ENCODE data around the gene PTGIS. TPM values are rescaled to one million over a fixed set of nuclear protein-coding genes. Genes with fewer than 3 reads are reported as not detected.
A peak's percentile ranks its signal among the peaks of the same experiment; 100 is the strongest.

PTGIS gene
- total and polyA plus RNA-seq, 4 experiments from 2014 or later = not detected

- H3K9me3 ChIP-seq (ENCODE audit: control insufficient read depth in 1 of 2, low read length in 2 of 2) = no peaks in the 10 kb centered on the region
- H3K27ac Mint-ChIP-seq = no peak overlapping the region
- no peaks in the 10 kb centered on the region for H3K36me3 Mint-ChIP-seq
- DNase-seq = no peak
- H3K4me3 Mint-ChIP-seq = no peak overlapping the region
- intact Hi-C loops (cut with micrococcal nuclease) = no loop called here
- H3K27me3 Mint-ChIP-seq = peaks cover 17 to 21% of the 10 kb centered on the region in 2 donors
- CTCF ChIA-PET (ENCODE audit: partially characterized antibody) = no interaction called here
- no peak overlapping the region for H3K27ac ChIP-seq (ENCODE audit: low read depth, low read length)
- no peak overlapping the region for H3K4me3 ChIP-seq (ENCODE audit: low read length in 2 of 2)
- peaks cover 0 to 15% (median 4%) of the 10 kb centered on the region in 4 donors for H3K4me1 Mint-ChIP-seq
- no peaks in the 10 kb centered on the region for H3K36me3 ChIP-seq (ENCODE audit: insufficient read depth, low read length)
- peaks cover 0 to 7% (median 4%) of the 10 kb centered on the region in 8 donors for H3K9me3 Mint-ChIP-seq
- no peaks in the 10 kb centered on the region for H3K4me1 ChIP-seq (ENCODE audit: insufficient read depth, low read length)
- POLR2A ChIA-PET (ENCODE audit: partially characterized antibody) = no interaction called here
- peaks cover 15% of the 10 kb centered on the region for H3K27me3 ChIP-seq (ENCODE audit: insufficient read depth, low read length)
Measured at GRCh38 chr20:49573900-49574416, 6.0 kb upstream of the PTGIS start.

DNA sequence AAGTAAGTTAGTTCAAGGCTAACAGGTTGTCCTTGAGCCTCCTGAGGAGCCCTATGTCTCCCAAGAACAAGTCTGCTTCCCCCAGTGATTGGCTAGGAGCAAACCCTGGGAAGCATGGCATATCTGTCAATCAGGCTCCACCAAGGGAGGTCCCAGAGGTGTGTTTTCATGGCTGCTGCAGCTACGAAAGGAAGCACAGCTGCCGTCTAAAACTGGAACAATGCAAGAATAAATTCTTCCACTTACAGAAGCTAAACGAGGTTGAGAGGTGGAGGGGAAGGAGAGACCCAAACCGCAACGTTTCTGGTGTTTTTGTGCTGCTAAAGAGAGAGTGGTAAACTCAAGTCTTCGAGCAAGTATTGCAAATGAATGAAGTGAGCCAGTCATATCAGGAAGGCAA is 4.9 kb upstream of the PTGIS start:
- CTCF ChIA-PET (ENCODE audit: partially characterized antibody) = interaction anchor here (0.7 kb wide), 1 partner anchor 36 kb away, joined by 3 read pairs; no protein-coding TSS in a partner anchor
- Histone ChIP-seq H3K36me3 (ENCODE audit: insufficient read depth, low read length) (no peaks in the 10 kb centered on the region), H3K4me3 (ENCODE audit: low read length in 2 of 2) (no peak overlapping the region), H3K4me1 (ENCODE audit: insufficient read depth, low read length) (no peaks in the 10 kb centered on the region), H3K27me3 (ENCODE audit: insufficient read depth, low read length) (peaks cover 20% of the 10 kb centered on the region), H3K9me3 (ENCODE audit: control insufficient read depth in 1 of 2, low read length in 2 of 2) (no peaks in the 10 kb centered on the region), H3K27ac (ENCODE audit: low read depth, low read length) (no peak overlapping the region)
- H3K9me3 Mint-ChIP-seq = peaks cover 0 to 7% (median 4%) of the 10 kb centered on the region in 8 donors
- POLR2A ChIA-PET (ENCODE audit: partially characterized antibody) = no interaction called here
- H3K27ac Mint-ChIP-seq = peak overlapping the region in 3 of 7 donors; percentile 37 to 64 (median 43)
- H3K27me3 Mint-ChIP-seq = peaks cover 23 to 29% of the 10 kb centered on the region in 2 donors
- DNase-seq = no peak
- H3K36me3 Mint-ChIP-seq = no peaks in the 10 kb centered on the region
- intact Hi-C loops (cut with micrococcal nuclease) = no loop called here
- peaks cover 0 to 23% (median 4%) of the 10 kb centered on the region in 4 donors for H3K4me1 Mint-ChIP-seq
- H3K4me3 Mint-ChIP-seq = peak overlapping the region in 2 of 8 donors; percentile 68 to 75

DNA sequence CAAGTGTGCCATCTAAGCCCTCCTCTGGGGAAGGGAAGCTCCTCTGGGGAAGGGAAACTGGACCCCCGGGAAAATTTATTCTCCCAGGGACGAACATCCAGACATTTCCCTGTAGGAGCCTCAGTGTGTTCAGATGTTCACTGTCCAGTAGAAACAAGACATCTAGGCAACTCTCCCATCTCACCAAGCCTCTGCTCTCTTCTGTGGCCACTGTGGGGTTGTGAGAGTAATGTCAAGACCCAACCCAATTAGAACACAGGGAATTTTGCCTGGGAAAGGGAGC is 3.6 kb upstream of the PTGIS start:
- peaks cover 2 to 23% (median 4%) of the 10 kb centered on the region in 4 donors for H3K4me1 Mint-ChIP-seq
- Histone ChIP-seq H3K4me3 (ENCODE audit: low read length in 2 of 2) (no peak overlapping the region), H3K9me3 (ENCODE audit: control insufficient read depth in 1 of 2, low read length in 2 of 2) (no peaks in the 10 kb centered on the region), H3K27me3 (ENCODE audit: insufficient read depth, low read length) (peaks cover 29% of the 10 kb centered on the region), H3K27ac (ENCODE audit: low read depth, low read length) (no peak overlapping the region), H3K4me1 (ENCODE audit: insufficient read depth, low read length) (no peaks in the 10 kb centered on the region), H3K36me3 (ENCODE audit: insufficient read depth, low read length) (no peaks in the 10 kb centered on the region)
- intact Hi-C loops (cut with micrococcal nuclease) = no loop called here
- no peaks in the 10 kb centered on the region for H3K36me3 Mint-ChIP-seq
- H3K4me3 Mint-ChIP-seq = no peak overlapping the region
- DNase-seq = no peak
- CTCF ChIA-PET (ENCODE audit: partially characterized antibody) = no interaction called here
- H3K27ac Mint-ChIP-seq = no peak overlapping the region
- peaks cover 25 to 33% of the 10 kb centered on the region in 2 donors for H3K27me3 Mint-ChIP-seq
- POLR2A ChIA-PET (ENCODE audit: partially characterized antibody) = no interaction called here
- H3K9me3 Mint-ChIP-seq = peaks cover 0 to 6% (median 3%) of the 10 kb centered on the region in 8 donors

GRCh38 chr20:49570828-49571552 is 3.1 kb upstream of the PTGIS start:
- Histone ChIP-seq H3K9me3 (ENCODE audit: control insufficient read depth in 1 of 2, low read length in 2 of 2) (no peaks in the 10 kb centered on the region), H3K4me3 (ENCODE audit: low read length in 2 of 2) (no peak overlapping the region), H3K36me3 (ENCODE audit: insufficient read depth, low read length) (no peaks in the 10 kb centered on the region), H3K4me1 (ENCODE audit: insufficient read depth, low read length) (no peaks in the 10 kb centered on the region), H3K27ac (ENCODE audit: low read depth, low read length) (no peak overlapping the region), H3K27me3 (ENCODE audit: insufficient read depth, low read length) (peaks cover 34% of the 10 kb centered on the region)
- Mint-ChIP-seq H3K9me3 (peaks cover 0 to under 1% (median 0%) of the 10 kb centered on the region in 8 donors), H3K36me3 (no peaks in the 10 kb centered on the region), H3K4me1 (peaks cover 2 to 23% (median 4%) of the 10 kb centered on the region in 4 donors), H3K27me3 (peaks cover 28 to 36% of the 10 kb centered on the region in 2 donors), H3K27ac (no peak overlapping the region), H3K4me3 (no peak overlapping the region)
- ChIA-PET CTCF (ENCODE audit: partially characterized antibody) (no interaction called here), POLR2A (ENCODE audit: partially characterized antibody) (no interaction called here)
- no peak for DNase-seq
- intact Hi-C loops (cut with micrococcal nuclease) = no loop called here

GRCh38 chr20:49570161-49570827 is 2.4 kb upstream of the PTGIS start:
- DNase-seq = no peak
- Mint-ChIP-seq H3K36me3 (no peaks in the 10 kb centered on the region), H3K9me3 (no peaks in the 10 kb centered on the region), H3K4me3 (no peak overlapping the region), H3K4me1 (peaks cover 2 to 23% (median 4%) of the 10 kb centered on the region in 4 donors), H3K27ac (no peak overlapping the region), H3K27me3 (peaks cover 28 to 37% of the 10 kb centered on the region in 2 donors)
- no peaks in the 10 kb centered on the region for H3K4me1 ChIP-seq (ENCODE audit: insufficient read depth, low read length)
- H3K36me3 ChIP-seq (ENCODE audit: insufficient read depth, low read length) = no peaks in the 10 kb centered on the region
- H3K27me3 ChIP-seq (ENCODE audit: insufficient read depth, low read length) = peaks cover 34% of the 10 kb centered on the region
- no peak overlapping the region for H3K4me3 ChIP-seq (ENCODE audit: low read length in 2 of 2)
- intact Hi-C loops (cut with micrococcal nuclease) = no loop called here
- ChIA-PET POLR2A (ENCODE audit: partially characterized antibody) (no interaction called here), CTCF (ENCODE audit: partially characterized antibody) (interaction anchor here (0.6 kb wide), 1 partner anchor 13 kb away, joined by 3 read pairs; no protein-coding TSS in a partner anchor)
- no peaks in the 10 kb centered on the region for H3K9me3 ChIP-seq (ENCODE audit: control insufficient read depth in 1 of 2, low read length in 2 of 2)
- H3K27ac ChIP-seq (ENCODE audit: low read depth, low read length) = no peak overlapping the region

- Mint-ChIP-seq H3K4me3 (peak overlapping the region in 3 of 8 donors; percentile 9 to 47 (median 28)), H3K27me3 (peaks cover 28 to 39% of the 10 kb centered on the region in 2 donors), H3K27ac (no peak overlapping the region), H3K4me1 (peaks cover 2 to 23% (median 4%) of the 10 kb centered on the region in 4 donors), H3K9me3 (no peaks in the 10 kb centered on the region), H3K36me3 (no peaks in the 10 kb centered on the region)
- ChIA-PET POLR2A (ENCODE audit: partially characterized antibody) (no interaction called here), CTCF (ENCODE audit: partially characterized antibody) (interaction anchor here (0.6 kb wide), 1 partner anchor 13 kb away, joined by 3 read pairs; no protein-coding TSS in a partner anchor)
- no peak overlapping the region for H3K27ac ChIP-seq (ENCODE audit: low read depth, low read length)
- no peaks in the 10 kb centered on the region for H3K4me1 ChIP-seq (ENCODE audit: insufficient read depth, low read length)
- intact Hi-C loops (cut with micrococcal nuclease) = no loop called here
- DNase-seq = no peak
- H3K27me3 ChIP-seq (ENCODE audit: insufficient read depth, low read length) = peaks cover 34% of the 10 kb centered on the region
- H3K4me3 ChIP-seq (ENCODE audit: low read length in 2 of 2) = no peak overlapping the region
- H3K9me3 ChIP-seq (ENCODE audit: control insufficient read depth in 1 of 2, low read length in 2 of 2) = no peaks in the 10 kb centered on the region
- H3K36me3 ChIP-seq (ENCODE audit: insufficient read depth, low read length) = no peaks in the 10 kb centered on the region
Measured at GRCh38 chr20:49569411-49570115, 1.6 kb upstream of the PTGIS start.

All from CD4-positive, alpha-beta memory T cell (primary cell).